ENCODE measurements around the gene ZNF445. TPM values are rescaled to one million over a fixed set of nuclear protein-coding genes. Genes with fewer than 3 reads are reported as not detected.

ZNF445 gene
- total RNA-seq, 2 donors from 2014 or later, result 4.9 to 7.8 TPM

GRCh38 chr3:44499149-44499898 is 21.9 kb upstream of the ZNF445 start:
- H3K4me3 ChIP-seq, result no peak overlapping the region
- peaks cover 0 to 40% (median 0%) of the 10 kb centered on the region in 3 donors for H3K9me3 ChIP-seq
- no peak for DNase-seq
- no peak overlapping the region for H3K27ac ChIP-seq
- no peak for TF ChIP-seq POLR2A (IDR thresholded peaks at IDR 0.05)
- H3K27me3 ChIP-seq, result no peaks in the 10 kb centered on the region
- WGBS, 2 donors, result 95 to 98% methylated on average over 8 of the region's 8 CpGs
- H3K4me1 ChIP-seq, result no peaks in the 10 kb centered on the region
- no peak for ATAC-seq
- H3K36me3 ChIP-seq (replicated peaks in 1 of 2; ENCODE audit: insufficient read depth in 1 of 2, low read depth in 2 of 2), result peaks cover 10 to 15% of the 10 kb centered on the region in 2 donors
- intact Hi-C loops (cut with DNase I), result no loop called here

GRCh38 chr3:44495636-44496415 is 18.4 kb upstream of the ZNF445 start:
- DNase-seq (no peak), ATAC-seq (no peak)
- TF ChIP-seq POLR2A (IDR thresholded peaks at IDR 0.05) (no peak), CTCF (IDR thresholded peaks at IDR 0.05) (no peak)
- WGBS, 2 donors, result 95 to 97% methylated on average over 6 of the region's 6 CpGs
- Histone ChIP-seq H3K36me3 (replicated peaks in 1 of 2; ENCODE audit: insufficient read depth in 1 of 2, low read depth in 2 of 2) (peaks cover 3 to 9% of the 10 kb centered on the region in 2 donors), H3K4me3 (no peak overlapping the region), H3K9me3 (peaks cover 0 to 46% (median 0%) of the 10 kb centered on the region in 3 donors), H3K27me3 (no peaks in the 10 kb centered on the region), H3K27ac (no peak overlapping the region), H3K4me1 (no peaks in the 10 kb centered on the region)
- intact Hi-C loops (cut with DNase I), result no loop called here

GRCh38 chr3:44492496-44492895 is 15.0 kb upstream of the ZNF445 start:
- intact Hi-C loops (cut with DNase I), result no loop called here
- no peak for TF ChIP-seq CTCF (IDR thresholded peaks at IDR 0.05)
- TF ChIP-seq POLR2A (IDR thresholded peaks at IDR 0.05), result no peak
- H3K9me3 ChIP-seq, result peaks cover 0 to 23% (median 0%) of the 10 kb centered on the region in 3 donors

GRCh38 chr3:44482721-44483120 is 5.3 kb upstream of the ZNF445 start:
- no peaks in the 10 kb centered on the region for H3K36me3 ChIP-seq (replicated peaks in 1 of 2; ENCODE audit: insufficient read depth in 1 of 2, low read depth in 2 of 2)
- no peaks in the 10 kb centered on the region for H3K27me3 ChIP-seq
- no peak overlapping the region for H3K4me3 ChIP-seq
- ATAC-seq (no peak), DNase-seq (no peak)
- no peaks in the 10 kb centered on the region for H3K9me3 ChIP-seq
- no peak overlapping the region for H3K27ac ChIP-seq
- peaks cover 6% of the 10 kb centered on the region for H3K4me1 ChIP-seq
- 48 to 50% methylated on average over 1 of the region's 1 CpG for WGBS, 2 donors
- TF ChIP-seq POLR2A (IDR thresholded peaks at IDR 0.05) (no peak), CTCF (IDR thresholded peaks at IDR 0.05) (no peak)
- intact Hi-C loops (cut with DNase I), result no loop called here

More at GRCh38 chr3:44492496-44492895, 15.0 kb upstream of the ZNF445 start:
- no peak for DNase-seq
- Histone ChIP-seq H3K27me3 (no peaks in the 10 kb centered on the region), H3K27ac (no peak overlapping the region), H3K4me1 (no peaks in the 10 kb centered on the region), H3K4me3 (no peak overlapping the region), H3K36me3 (replicated peaks in 1 of 2; ENCODE audit: insufficient read depth in 1 of 2, low read depth in 2 of 2) (no peaks in the 10 kb centered on the region)
- no peak for ATAC-seq
- WGBS, 2 donors, result 84 to 86% methylated on average over 1 of the region's 1 CpG

- 77 to 91% methylated on average over 2 of the region's 2 CpGs for WGBS, 2 donors
- intact Hi-C loops (cut with DNase I), result no loop called here
- no peak for TF ChIP-seq CTCF (IDR thresholded peaks at IDR 0.05)
- no peak for TF ChIP-seq POLR2A (IDR thresholded peaks at IDR 0.05)
- Histone ChIP-seq H3K4me1 (peaks cover 16% of the 10 kb centered on the region), H3K27ac (no peak overlapping the region), H3K36me3 (replicated peaks in 1 of 2; ENCODE audit: insufficient read depth in 1 of 2, low read depth in 2 of 2) (no peaks in the 10 kb centered on the region), H3K27me3 (no peaks in the 10 kb centered on the region), H3K4me3 (no peak overlapping the region), H3K9me3 (no peaks in the 10 kb centered on the region)
- no peak for ATAC-seq
- no peak for DNase-seq
These were observed 1.2 kb upstream of the ZNF445 start for GRCh38 chr3:44478606-44479094.

Measured in body of pancreas (tissue), 4 donors.